ENCODE results near the gene CACNB4. TPM values are rescaled to one million over a fixed set of nuclear protein-coding genes. Genes with fewer than 3 reads are reported as not detected.

The CACNB4 gene
- total RNA-seq, 1 experiment from 2014 or later: 2.0 TPM

DNA sequence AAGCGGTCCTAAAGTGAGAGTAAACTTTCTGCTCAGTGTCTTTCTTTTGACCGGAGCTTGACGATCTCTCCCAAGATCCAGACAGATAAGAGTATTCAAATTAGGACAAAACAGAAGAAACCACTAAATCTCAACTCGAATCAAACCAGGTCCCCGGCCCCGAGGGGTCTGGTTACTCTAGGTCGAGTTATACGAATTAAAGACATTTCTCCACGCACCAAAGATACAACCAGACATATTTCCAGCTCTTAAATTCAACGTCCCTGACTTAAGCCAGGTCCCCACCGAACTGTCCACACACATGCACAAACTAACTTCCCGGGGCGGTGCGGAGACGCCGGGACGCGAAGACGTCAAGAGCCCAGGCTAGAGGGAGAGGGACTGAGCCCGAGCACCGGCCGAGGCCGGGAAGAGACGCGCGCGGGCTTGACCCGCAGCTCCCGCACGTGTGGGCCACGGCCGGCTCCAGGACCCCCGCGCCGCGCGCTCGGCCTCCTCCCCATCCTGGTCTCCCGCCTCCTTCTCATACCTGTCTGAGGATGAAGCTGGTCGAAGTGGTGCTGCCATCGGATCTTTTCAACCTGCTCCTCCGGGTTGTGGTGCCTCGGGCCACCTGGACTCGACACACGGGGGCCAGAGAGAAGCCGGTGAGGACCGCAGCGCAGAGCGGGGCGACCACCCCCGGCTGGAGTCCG is 896 bp downstream of the CACNB4 start:
- Histone ChIP-seq H3K4me1 (ENCODE audit: control insufficient read depth in 1 of 2, insufficient read depth in 2 of 2, low read length in 2 of 2) (peaks cover 0 to 21% of the 10 kb centered on the region in 2 experiments; a peak in 2 of 4 replicates), H3K9me2 (ENCODE audit: insufficient read depth) (no peaks in the 10 kb centered on the region), H3K27ac (ENCODE audit: low read depth, low read length) (peak overlapping the region; percentile 4; the same call in 1 of the 2 replicates), H3K9ac (ENCODE audit: low read length) (peak overlapping the region; percentile 44), H3K36me3 (ENCODE audit: control insufficient read depth in 1 of 2, insufficient read depth in 2 of 2, low read length in 2 of 2) (no peaks in the 10 kb centered on the region), H3K27me3 (ENCODE audit: insufficient read depth, low read length) (no peaks in the 10 kb centered on the region), H3K9me3 (ENCODE audit: control insufficient read depth in 1 of 2, insufficient read depth in 1 of 2, low read depth in 1 of 2, low read length in 2 of 2) (no peaks in the 10 kb centered on the region), H2AFZ (ENCODE audit: low read depth, low read length, poor library complexity, severe bottlenecking) (peak overlapping the region; percentile 29), H3K79me2 (ENCODE audit: insufficient read depth, low read length) (no peaks in the 10 kb centered on the region), H3K4me3 (replicated peaks in 1 of 2; ENCODE audit: low read depth in 1 of 2, low read length in 2 of 2) (peak overlapping the region; percentile 42 to 58), H3K4me2 (ENCODE audit: low read length) (peak overlapping the region; percentile 80), H4K20me1 (ENCODE audit: insufficient read depth) (no peaks in the 10 kb centered on the region)
- TF ChIP-seq ELF1 (IDR thresholded peaks at IDR 0.05; ENCODE audit: borderline replicate concordance, low read depth) (no peak), ZNF274 (IDR thresholded peaks at IDR 0.05; ENCODE audit: low read depth, low read length) (no peak), CEBPB (IDR thresholded peaks at IDR 0.05; ENCODE audit: low read depth) (no peak), EGR1 (IDR thresholded peaks at IDR 0.05; ENCODE audit: low read depth) (no peak), CBX3 (IDR thresholded peaks at IDR 0.05; ENCODE audit: low read depth) (no peak), RAD21 (IDR thresholded peaks at IDR 0.05; ENCODE audit: low read depth) (no peak), SIN3A (IDR thresholded peaks at IDR 0.05; ENCODE audit: low read depth) (no peak), YY1 (IDR thresholded peaks at IDR 0.05; ENCODE audit: extremely low read depth, insufficient replicate concordance, low read depth, low read length) (no peak), SRF (IDR thresholded peaks at IDR 0.05; ENCODE audit: low read depth) (no peak), TCF7L2 (IDR thresholded peaks at IDR 0.05; ENCODE audit: borderline replicate concordance, extremely low read depth, insufficient read depth, insufficient read length) (no peak), EZH2 (IDR thresholded peaks at IDR 0.05) (no peak)
- TF ChIP-seq, protein P1, sequence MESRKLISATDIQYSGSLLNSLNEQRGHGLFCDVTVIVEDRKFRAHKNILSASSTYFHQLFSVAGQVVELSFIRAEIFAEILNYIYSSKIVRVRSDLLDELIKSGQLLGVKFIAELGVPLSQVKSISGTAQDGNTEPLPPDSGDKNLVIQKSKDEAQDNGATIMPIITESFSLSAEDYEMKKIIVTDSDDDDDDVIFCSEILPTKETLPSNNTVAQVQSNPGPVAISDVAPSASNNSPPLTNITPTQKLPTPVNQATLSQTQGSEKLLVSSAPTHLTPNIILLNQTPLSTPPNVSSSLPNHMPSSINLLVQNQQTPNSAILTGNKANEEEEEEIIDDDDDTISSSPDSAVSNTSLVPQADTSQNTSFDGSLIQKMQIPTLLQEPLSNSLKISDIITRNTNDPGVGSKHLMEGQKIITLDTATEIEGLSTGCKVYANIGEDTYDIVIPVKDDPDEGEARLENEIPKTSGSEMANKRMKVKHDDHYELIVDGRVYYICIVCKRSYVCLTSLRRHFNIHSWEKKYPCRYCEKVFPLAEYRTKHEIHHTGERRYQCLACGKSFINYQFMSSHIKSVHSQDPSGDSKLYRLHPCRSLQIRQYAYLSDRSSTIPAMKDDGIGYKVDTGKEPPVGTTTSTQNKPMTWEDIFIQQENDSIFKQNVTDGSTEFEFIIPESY (IDR thresholded peaks at IDR 0.05; ENCODE audit: extremely low read depth, insufficient replicate concordance, low read length): no peak
- TF ChIP-seq, protein P2, sequence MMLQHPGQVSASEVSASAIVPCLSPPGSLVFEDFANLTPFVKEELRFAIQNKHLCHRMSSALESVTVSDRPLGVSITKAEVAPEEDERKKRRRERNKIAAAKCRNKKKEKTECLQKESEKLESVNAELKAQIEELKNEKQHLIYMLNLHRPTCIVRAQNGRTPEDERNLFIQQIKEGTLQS (IDR thresholded peaks at IDR 0.05): no peak
- no peak for DNase-seq (ENCODE audit: low read depth, low spot score)
- ChIA-PET RAD21 (ENCODE audit: low non-redundant PET in 1 of 2, low total read pairs in 2 of 2, uncharacterized antibody in 2 of 2, unreplicated experiment in 2 of 2) (no interaction called here), CTCF (no interaction called here), POLR2A (no interaction called here)
- peak; percentile 61 for ATAC-seq
- BruUV-seq (replicated peaks): no TSS peak
- intact Hi-C loops (cut with micrococcal nuclease): no loop called here

Measured in HCT116 (cell line).